Astrocyte of the cerebellum (primary cell): Measurements from ENCODE around the gene PRKD3.
A peak's percentile ranks its signal among the peaks of the same experiment; 100 is the strongest.

Source experiments
- DNase-seq: peaks from one replicate; pipeline ENCODE4 v3.0.0-alpha.2; 2011; ENCODE audit warnings: low read depth
- H3K4me3 ChIP-seq: 2 replicates; pipeline ENCODE4 v1.5.1; 2011; ENCODE audit warnings: mild to moderate bottlenecking, low read depth, low read length, moderate library complexity
- in situ Hi-C: cut with HindIII; loops from 2 replicates; pipeline ENCODE4 v1.10.0; 2017; ENCODE audit warnings: low sequenced_read_pairs
- TF ChIP-seq, protein P1 (sequence below): IDR thresholded peaks from 2 replicates; pipeline ENCODE4 v1.5.1; 2012; ENCODE audit warnings: low read length, low read depth, moderate library complexity, mild to moderate bottlenecking; ENCODE audit errors: missing control alignments

Gene PRKD3

DNA sequence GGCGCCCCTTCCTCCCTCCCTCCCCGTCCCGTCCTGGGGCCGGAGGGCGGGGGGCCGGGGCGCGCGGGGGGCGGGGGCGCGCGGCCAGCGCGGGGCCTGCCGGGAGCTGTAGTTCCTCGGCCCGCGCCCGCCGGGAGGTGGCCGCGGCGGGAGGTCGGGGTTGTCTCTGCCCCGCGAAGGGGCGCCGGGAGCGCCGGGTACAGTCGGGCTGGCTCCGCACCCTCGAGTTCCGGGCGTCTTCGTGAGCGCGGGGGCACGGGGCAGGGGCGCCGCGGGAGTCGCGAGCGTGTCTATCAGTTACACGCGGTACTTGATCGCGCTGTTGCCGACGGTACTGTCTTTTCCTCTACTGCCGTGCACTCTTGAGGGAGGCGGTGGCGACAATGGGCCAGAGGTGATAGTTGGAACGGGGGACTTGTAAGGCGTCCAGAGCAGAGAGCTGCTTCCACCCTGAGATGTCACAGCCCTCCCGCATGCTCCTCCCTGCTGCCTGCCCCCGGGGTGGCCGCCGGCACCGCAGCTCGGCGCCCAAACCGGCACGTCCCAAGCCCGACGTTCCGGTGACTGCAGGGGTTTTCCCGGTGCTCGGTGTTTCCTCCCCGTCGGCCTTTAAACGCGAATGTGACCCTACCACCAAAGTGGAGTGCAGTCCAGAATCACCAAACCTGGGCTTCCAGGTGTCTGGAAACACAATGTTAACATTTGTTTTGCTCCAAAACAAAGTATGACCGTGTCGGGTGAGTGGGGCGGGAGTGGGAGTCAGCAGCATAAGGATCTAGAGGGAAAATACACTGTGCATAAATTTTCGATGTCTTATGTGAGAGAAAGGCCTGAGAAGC is at the start of gene PRKD3:
Gene PRKD3, minus strand, starts transcription at position 48 of the 839 bp plus-strand sequence. CDS start 8,309 bp downstream, outside the sequence.
- in situ Hi-C loops, result no loop called here
- peak within 1 kb of the TSS; percentile 80 for H3K4me3 ChIP-seq
- TF ChIP-seq, protein P1, sequence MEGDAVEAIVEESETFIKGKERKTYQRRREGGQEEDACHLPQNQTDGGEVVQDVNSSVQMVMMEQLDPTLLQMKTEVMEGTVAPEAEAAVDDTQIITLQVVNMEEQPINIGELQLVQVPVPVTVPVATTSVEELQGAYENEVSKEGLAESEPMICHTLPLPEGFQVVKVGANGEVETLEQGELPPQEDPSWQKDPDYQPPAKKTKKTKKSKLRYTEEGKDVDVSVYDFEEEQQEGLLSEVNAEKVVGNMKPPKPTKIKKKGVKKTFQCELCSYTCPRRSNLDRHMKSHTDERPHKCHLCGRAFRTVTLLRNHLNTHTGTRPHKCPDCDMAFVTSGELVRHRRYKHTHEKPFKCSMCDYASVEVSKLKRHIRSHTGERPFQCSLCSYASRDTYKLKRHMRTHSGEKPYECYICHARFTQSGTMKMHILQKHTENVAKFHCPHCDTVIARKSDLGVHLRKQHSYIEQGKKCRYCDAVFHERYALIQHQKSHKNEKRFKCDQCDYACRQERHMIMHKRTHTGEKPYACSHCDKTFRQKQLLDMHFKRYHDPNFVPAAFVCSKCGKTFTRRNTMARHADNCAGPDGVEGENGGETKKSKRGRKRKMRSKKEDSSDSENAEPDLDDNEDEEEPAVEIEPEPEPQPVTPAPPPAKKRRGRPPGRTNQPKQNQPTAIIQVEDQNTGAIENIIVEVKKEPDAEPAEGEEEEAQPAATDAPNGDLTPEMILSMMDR, result no peak
- DNase-seq, result no peak

DNA sequence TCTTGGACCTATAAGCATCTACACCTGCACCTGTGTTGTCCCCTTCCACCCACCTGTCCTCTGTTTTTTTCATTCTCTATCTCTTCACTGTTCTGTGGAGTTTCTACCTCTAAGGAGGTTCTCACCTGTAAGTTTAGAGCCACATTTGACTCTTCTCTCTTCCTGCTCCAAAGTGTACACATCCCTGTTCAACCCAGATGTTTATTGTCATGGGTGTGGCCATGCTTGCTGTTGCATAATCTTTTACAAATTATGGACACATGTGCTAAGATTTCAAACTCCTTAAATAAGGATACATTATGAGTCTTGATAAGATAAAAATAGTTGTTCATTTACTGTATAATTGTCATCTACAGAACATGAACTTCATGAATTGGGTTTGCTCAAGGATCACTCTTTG is 47.4 kb upstream of the PRKD3 start:
- in situ Hi-C loops, result no loop called here
- no peak for DNase-seq
- H3K4me3 ChIP-seq, result no peak overlapping the region
- TF ChIP-seq, protein P1, result no peak

DNA sequence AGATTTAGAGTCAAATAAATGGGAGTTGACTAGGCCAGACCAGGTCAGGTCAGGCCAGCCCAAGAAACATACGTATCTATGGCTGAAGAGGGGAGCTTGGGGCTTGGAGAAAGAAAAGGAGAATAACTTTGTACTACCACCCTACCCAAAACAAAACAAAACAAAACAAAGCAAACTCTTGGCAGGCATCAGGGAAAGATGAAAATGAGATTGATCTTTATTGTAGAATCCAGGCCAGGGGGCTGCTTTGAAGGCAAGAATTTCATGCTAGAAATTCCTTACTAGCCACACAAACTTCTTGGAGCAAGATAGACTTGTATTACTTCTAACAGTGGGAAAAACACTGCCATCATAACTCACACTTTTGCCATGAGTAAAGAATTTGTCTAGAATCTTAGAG is 46.0 kb upstream of the PRKD3 start:
- TF ChIP-seq, protein P1, result no peak
- H3K4me3 ChIP-seq, result no peak overlapping the region
- DNase-seq, result no peak
- in situ Hi-C loops, result no loop called here

DNA sequence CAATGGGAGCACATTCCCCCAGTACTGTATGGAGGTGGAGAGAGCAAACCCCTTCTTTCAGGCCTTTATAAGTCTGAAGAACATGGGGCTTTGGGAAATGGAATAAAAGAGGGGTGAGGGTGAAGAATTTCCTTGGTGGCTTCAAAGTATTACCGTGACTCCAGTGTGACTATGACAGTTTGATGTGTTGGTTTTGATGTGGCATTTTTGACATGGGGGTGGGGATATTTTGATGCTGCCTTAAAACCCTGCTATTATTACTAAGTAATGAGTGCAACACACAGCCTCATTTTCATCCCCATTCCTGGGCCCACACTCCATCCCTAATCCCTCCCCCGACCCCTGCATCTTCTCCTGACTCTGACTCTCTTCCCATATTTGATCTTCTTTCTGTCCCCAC is 43.4 kb upstream of the PRKD3 start:
- TF ChIP-seq, protein P1, result no peak
- in situ Hi-C loops, result no loop called here
- DNase-seq, result no peak
- H3K4me3 ChIP-seq, result no peak overlapping the region

DNA sequence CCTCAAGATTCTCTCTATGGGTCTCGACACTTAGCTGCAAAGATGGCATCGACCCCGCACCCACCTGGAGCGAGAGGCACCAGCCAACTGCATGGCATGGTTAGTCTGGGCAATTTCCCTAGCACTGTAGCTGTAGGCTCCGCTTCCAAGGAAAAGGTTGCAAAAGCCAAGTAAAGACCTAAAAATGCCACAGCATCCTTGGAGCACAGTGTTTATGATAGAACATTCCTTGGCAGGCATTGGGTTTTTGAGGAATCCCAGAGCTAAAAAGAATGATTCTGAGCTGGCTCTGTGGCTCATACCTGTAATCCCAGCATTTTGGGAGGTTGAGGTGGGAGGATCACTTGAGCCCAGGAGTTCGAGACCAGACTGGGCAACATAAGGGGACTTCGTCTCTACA is 42.7 kb upstream of the PRKD3 start:
- TF ChIP-seq, protein P1, result no peak
- no peak for DNase-seq
- no peak overlapping the region for H3K4me3 ChIP-seq

DNA sequence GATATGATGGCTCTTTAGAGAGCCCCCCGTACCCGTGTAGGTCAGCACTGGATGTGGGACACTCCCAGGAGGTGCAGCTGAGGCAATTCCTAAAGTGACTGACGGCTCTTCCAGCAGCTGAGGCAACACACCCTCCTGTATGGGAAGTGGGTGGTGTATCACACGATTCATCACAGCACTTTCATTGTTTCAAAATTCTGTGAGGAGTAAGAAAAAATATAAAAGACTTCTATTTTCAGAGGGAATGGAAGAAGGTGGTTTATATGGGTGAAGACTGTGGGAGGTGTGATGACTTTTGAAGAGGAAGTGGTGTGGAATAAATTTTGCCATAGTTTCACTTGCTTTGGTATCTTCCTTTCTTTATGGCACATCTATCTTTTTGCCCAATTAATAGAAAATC is 42.1 kb upstream of the PRKD3 start:
- H3K4me3 ChIP-seq, result no peak overlapping the region
- TF ChIP-seq, protein P1, result no peak
- in situ Hi-C loops, result no loop called here
- DNase-seq, result no peak

More for the DNA sequence above, 42.7 kb upstream of the PRKD3 start:
- in situ Hi-C loops, result no loop called here
